GM23338 (cell line): ENCODE data around the gene MFAP4. TPM values are rescaled to one million over a fixed set of nuclear protein-coding genes. Genes with fewer than 3 reads are reported as not detected.

Experiments
- ATAC-seq: fragments of 200-7000 bp; cut with Tn5 transposase; 3 replicates; pipeline ENCODE4 v1.9.1; 2020
- DNase-seq: peaks from one replicate; pipeline ENCODE4 v3.0.0-alpha.2; 2015; ENCODE audit warnings: low spot score
- H2AFZ ChIP-seq: fragments of 200-600 bp; sonication (generic); 2 replicates; pipeline ENCODE4 v1.8.0; 2016; ENCODE audit warnings: antibody characterized with exemption, mild to moderate bottlenecking, moderate library complexity
- H3F3A ChIP-seq: fragments of 200-600 bp; sonication (generic); replicated peaks from 2 replicates; pipeline ENCODE4 v1.8.0; 2017; ENCODE audit warnings: antibody characterized with exemption, mixed run types, low read depth
- H3K27ac ChIP-seq: fragments of 200-600 bp; sonication (generic); 2 replicates; pipeline ENCODE4 v1.6.1; 2016; ENCODE audit warnings: low read depth
- H3K27me3 ChIP-seq: fragments of 200-600 bp; sonication (generic); 2 replicates; pipeline ENCODE4 v1.8.0; 2016; ENCODE audit warnings: mild to moderate bottlenecking, mixed run types, moderate library complexity; ENCODE audit not compliant: insufficient read depth
- H3K36me3 ChIP-seq: fragments of 200-600 bp; sonication (generic); 2 replicates; pipeline ENCODE4 v1.8.0; 2016; ENCODE audit warnings: mild to moderate bottlenecking; ENCODE audit not compliant: insufficient read depth
- H3K4me1 ChIP-seq: fragments of 200-600 bp; sonication (generic); 2 replicates; pipeline ENCODE4 v1.8.0; 2016; ENCODE audit warnings: mild to moderate bottlenecking, moderate library complexity; ENCODE audit not compliant: insufficient read depth
- H3K4me2 ChIP-seq: fragments of 200-600 bp; sonication (generic); 2 replicates; pipeline ENCODE4 v1.7.1; 2017; ENCODE audit warnings: mixed run types
- H3K4me3 ChIP-seq: fragments of 200-600 bp; sonication (generic); 2 replicates; pipeline ENCODE4 v1.6.1; 2016; ENCODE audit warnings: mixed run types
- H3K79me2 ChIP-seq: fragments of 200-600 bp; sonication (generic); replicated peaks from 2 replicates; pipeline ENCODE4 v1.8.0; 2017; ENCODE audit warnings: mild to moderate bottlenecking; ENCODE audit not compliant: insufficient read depth
- H3K9me2 ChIP-seq: fragments of 200-600 bp; sonication (generic); 2 replicates; pipeline ENCODE4 v1.8.0; 2017; ENCODE audit not compliant: insufficient read depth
- H4K20me1 ChIP-seq: fragments of 200-600 bp; sonication (generic); replicated peaks from 2 replicates; pipeline ENCODE4 v1.8.0; 2017; ENCODE audit warnings: mild to moderate bottlenecking; ENCODE audit not compliant: insufficient read depth
- H3K27ac Mint-ChIP-seq: 2 replicates; pipeline ENCODE4 v1.8.0; 2020; ENCODE audit warnings: inconsistent platforms, mild to moderate bottlenecking, moderate library complexity, mixed read lengths
- H3K27me3 Mint-ChIP-seq: 3 replicates; pipeline ENCODE4 v1.8.0; 2022; ENCODE audit warnings: low read depth, mild to moderate bottlenecking, moderate library complexity, mixed read lengths, inconsistent platforms; ENCODE audit not compliant: insufficient read depth, poor library complexity
- H3K36me3 Mint-ChIP-seq: 3 replicates; pipeline ENCODE4 v1.8.0; 2021; ENCODE audit warnings: low read depth, mild to moderate bottlenecking, inconsistent platforms, moderate library complexity, mixed read lengths
- H3K4me1 Mint-ChIP-seq: 3 replicates; pipeline ENCODE4 v1.8.0; 2020; ENCODE audit warnings: mild to moderate bottlenecking, inconsistent platforms, mixed read lengths
- H3K4me3 Mint-ChIP-seq: 3 replicates; pipeline ENCODE4 v1.8.0; 2021; ENCODE audit warnings: moderate library complexity, mild to moderate bottlenecking, inconsistent platforms, mixed read lengths
- H3K9me3 Mint-ChIP-seq: 3 replicates; pipeline ENCODE4 v1.8.0; 2020; ENCODE audit warnings: moderate library complexity, mild to moderate bottlenecking, inconsistent platforms, mixed read lengths
- POLR2AphosphoS5 ChIP-seq: IDR thresholded peaks from 2 replicates; pipeline ENCODE4 v1.6.1; 2016; ENCODE audit warnings: antibody characterized with exemption, low read depth
- REST ChIP-seq: IDR thresholded peaks from one replicate; pipeline ENCODE4 v1.6.1; 2018; ENCODE audit warnings: antibody characterized with exemption; ENCODE audit not compliant: unreplicated experiment
- STAT1 ChIP-seq: IDR thresholded peaks from one replicate; pipeline ENCODE4 v1.6.1; 2016; ENCODE audit warnings: antibody characterized with exemption; ENCODE audit not compliant: unreplicated experiment
- ZNF114 ChIP-seq: fragments of 250-450 bp; sonication (Bioruptor Pico); IDR thresholded peaks from 2 replicates; pipeline ENCODE4 v1.5.0; 2020; ENCODE audit warnings: mild to moderate bottlenecking, moderate library complexity
- polyA plus RNA-seq: library from polyadenylated mRNA; unstranded; fragments of >200 nt; fragmentation: Nextera tagmentation; extraction: Ambion mirVana; gene quantifications from 2 replicates; pipeline ENCODE4 v1.2.1, GENCODE V29; 2016
- total RNA-seq: library from RNA; depleted of rRNA; stranded (reverse); fragments of >200 nt; shearing (Covaris generic); gene quantifications from 2 replicates; pipeline ENCODE4 v1.2.3, GENCODE V29; 2014
- TF ChIP-seq, protein P1 (sequence below): fragments of 250-450 bp; sonication (Bioruptor Pico); IDR thresholded peaks from 2 replicates; pipeline ENCODE4 v1.5.0; 2020; ENCODE audit warnings: mild to moderate bottlenecking, moderate library complexity
- TF ChIP-seq, protein P2 (sequence below): IDR thresholded peaks from 2 replicates; pipeline ENCODE4 v1.6.1; 2016; ENCODE audit warnings: antibody characterized with exemption

Gene MFAP4
- total and polyA plus RNA-seq, 2 experiments from 2014 or later, result 7.7 to 9.7 TPM

DNA sequence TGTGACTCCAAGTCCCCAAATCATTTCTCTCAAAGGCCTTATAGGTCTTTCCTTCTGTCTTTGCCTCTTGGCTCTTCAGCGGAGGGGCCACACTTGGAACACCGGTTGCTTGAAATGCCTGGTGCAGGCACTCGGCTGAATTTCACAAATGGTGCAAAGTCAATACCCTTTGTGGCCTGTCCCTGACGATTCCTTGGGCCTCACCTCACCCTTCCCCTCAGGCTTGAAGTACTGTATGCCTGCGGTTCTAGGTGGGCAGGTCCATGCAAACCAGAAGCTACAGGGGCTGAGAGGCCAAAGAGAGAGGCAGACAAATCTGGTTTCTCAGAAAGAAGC is 20.4 kb downstream of the MFAP4 start (continued):
- TF ChIP-seq, protein P1, sequence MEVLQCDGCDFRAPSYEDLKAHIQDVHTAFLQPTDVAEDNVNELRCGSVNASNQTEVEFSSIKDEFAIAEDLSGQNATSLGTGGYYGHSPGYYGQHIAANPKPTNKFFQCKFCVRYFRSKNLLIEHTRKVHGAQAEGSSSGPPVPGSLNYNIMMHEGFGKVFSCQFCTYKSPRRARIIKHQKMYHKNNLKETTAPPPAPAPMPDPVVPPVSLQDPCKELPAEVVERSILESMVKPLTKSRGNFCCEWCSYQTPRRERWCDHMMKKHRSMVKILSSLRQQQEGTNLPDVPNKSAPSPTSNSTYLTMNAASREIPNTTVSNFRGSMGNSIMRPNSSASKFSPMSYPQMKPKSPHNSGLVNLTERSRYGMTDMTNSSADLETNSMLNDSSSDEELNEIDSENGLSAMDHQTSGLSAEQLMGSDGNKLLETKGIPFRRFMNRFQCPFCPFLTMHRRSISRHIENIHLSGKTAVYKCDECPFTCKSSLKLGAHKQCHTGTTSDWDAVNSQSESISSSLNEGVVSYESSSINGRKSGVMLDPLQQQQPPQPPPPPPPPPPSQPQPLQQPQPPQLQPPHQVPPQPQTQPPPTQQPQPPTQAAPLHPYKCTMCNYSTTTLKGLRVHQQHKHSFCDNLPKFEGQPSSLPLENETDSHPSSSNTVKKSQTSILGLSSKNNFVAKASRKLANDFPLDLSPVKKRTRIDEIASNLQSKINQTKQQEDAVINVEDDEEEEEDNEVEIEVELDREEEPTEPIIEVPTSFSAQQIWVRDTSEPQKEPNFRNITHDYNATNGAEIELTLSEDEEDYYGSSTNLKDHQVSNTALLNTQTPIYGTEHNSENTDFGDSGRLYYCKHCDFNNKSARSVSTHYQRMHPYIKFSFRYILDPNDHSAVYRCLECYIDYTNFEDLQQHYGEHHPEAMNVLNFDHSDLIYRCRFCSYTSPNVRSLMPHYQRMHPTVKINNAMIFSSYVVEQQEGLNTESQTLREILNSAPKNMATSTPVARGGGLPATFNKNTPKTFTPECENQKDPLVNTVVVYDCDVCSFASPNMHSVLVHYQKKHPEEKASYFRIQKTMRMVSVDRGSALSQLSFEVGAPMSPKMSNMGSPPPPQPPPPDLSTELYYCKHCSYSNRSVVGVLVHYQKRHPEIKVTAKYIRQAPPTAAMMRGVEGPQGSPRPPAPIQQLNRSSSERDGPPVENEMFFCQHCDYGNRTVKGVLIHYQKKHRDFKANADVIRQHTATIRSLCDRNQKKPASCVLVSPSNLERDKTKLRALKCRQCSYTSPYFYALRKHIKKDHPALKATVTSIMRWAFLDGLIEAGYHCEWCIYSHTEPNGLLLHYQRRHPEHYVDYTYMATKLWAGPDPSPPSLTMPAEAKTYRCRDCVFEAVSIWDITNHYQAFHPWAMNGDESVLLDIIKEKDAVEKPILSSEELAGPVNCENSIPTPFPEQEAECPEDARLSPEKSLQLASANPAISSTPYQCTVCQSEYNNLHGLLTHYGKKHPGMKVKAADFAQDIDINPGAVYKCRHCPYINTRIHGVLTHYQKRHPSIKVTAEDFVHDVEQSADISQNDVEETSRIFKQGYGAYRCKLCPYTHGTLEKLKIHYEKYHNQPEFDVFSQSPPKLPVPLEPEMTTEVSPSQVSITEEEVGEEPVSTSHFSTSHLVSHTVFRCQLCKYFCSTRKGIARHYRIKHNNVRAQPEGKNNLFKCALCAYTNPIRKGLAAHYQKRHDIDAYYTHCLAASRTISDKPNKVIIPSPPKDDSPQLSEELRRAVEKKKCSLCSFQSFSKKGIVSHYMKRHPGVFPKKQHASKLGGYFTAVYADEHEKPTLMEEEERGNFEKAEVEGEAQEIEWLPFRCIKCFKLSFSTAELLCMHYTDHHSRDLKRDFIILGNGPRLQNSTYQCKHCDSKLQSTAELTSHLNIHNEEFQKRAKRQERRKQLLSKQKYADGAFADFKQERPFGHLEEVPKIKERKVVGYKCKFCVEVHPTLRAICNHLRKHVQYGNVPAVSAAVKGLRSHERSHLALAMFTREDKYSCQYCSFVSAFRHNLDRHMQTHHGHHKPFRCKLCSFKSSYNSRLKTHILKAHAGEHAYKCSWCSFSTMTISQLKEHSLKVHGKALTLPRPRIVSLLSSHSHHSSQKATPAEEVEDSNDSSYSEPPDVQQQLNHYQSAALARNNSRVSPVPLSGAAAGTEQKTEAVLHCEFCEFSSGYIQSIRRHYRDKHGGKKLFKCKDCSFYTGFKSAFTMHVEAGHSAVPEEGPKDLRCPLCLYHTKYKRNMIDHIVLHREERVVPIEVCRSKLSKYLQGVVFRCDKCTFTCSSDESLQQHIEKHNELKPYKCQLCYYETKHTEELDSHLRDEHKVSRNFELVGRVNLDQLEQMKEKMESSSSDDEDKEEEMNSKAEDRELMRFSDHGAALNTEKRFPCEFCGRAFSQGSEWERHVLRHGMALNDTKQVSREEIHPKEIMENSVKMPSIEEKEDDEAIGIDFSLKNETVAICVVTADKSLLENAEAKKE (CRISPR knock-in tag), result no peak
- TF ChIP-seq, protein P2, sequence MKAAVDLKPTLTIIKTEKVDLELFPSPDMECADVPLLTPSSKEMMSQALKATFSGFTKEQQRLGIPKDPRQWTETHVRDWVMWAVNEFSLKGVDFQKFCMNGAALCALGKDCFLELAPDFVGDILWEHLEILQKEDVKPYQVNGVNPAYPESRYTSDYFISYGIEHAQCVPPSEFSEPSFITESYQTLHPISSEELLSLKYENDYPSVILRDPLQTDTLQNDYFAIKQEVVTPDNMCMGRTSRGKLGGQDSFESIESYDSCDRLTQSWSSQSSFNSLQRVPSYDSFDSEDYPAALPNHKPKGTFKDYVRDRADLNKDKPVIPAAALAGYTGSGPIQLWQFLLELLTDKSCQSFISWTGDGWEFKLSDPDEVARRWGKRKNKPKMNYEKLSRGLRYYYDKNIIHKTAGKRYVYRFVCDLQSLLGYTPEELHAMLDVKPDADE, result no peak

GRCh38 chr17:19365833-19366636 is 21.0 kb downstream of the MFAP4 start:
- no peaks in the 10 kb centered on the region for H3K27me3 ChIP-seq
- H3K4me3 Mint-ChIP-seq, result no peak overlapping the region
- ATAC-seq, result no peak
- TF ChIP-seq POLR2AphosphoS5 (no peak), STAT1 (no peak), ZNF114 (no peak), REST (no peak)

More at GRCh38 chr17:19365833-19366636, 21.0 kb downstream of the MFAP4 start:
- Histone ChIP-seq H3K9me2 (no peaks in the 10 kb centered on the region), H3K4me3 (no peak overlapping the region), H3K27ac (no peak overlapping the region), H3K36me3 (no peaks in the 10 kb centered on the region), H3F3A (no peaks in the 10 kb centered on the region), H2AFZ (no peak overlapping the region), H3K4me2 (no peak overlapping the region), H3K79me2 (no peaks in the 10 kb centered on the region), H4K20me1 (no peaks in the 10 kb centered on the region), H3K4me1 (peaks cover 11% of the 10 kb centered on the region)
- no peak overlapping the region for H3K27ac Mint-ChIP-seq
- no peaks in the 10 kb centered on the region; the same call in 2 of the 3 replicates for H3K9me3 Mint-ChIP-seq
- peaks cover 14% of the 10 kb centered on the region for H3K4me1 Mint-ChIP-seq
- H3K36me3 Mint-ChIP-seq, result no peaks in the 10 kb centered on the region; the same call in 2 of the 3 replicates
- peaks cover 6% of the 10 kb centered on the region for H3K27me3 Mint-ChIP-seq
- DNase-seq, result no peak
